Measurements from ENCODE around the gene LILRA2. TPM values are rescaled to one million over a fixed set of nuclear protein-coding genes. Genes with fewer than 3 reads are reported as not detected.

The LILRA2 gene
- total RNA-seq, 1 donor from 2014 or later: 1.6 TPM

DNA sequence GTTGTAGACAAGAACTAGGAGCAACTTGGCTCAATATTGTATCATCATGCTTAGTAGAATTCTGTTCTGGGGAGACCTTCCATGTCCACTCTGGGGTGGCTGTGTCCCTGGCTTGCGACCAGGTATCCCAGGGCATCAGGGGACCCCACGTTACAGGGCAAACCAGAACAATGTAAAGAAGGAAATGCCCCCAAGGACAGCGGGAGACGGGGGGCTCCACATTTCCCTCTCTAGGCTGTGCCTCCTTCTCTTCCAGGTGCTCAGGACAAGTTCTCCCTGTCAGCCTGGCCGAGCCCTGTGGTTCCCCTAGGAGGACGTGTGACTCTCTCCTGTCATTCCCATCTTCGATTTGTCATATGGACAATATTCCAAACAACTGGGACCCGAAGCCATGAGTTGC lies 40.1 kb upstream of the LILRA2 start:
- Histone ChIP-seq H3K36me3 (no peaks in the 10 kb centered on the region), H3K9me3 (replicated peaks) (no peaks in the 10 kb centered on the region), H3K4me1 (no peaks in the 10 kb centered on the region), H3K27ac (replicated peaks) (no peak overlapping the region), H3K4me3 (no peak overlapping the region), H3K27me3 (ENCODE audit: low read depth) (peaks cover 67% of the 10 kb centered on the region)
- intact Hi-C loops (cut with micrococcal nuclease): no loop called here
- no peak for DNase-seq
- TF ChIP-seq CTCF (IDR thresholded peaks at IDR 0.05; ENCODE audit: borderline replicate concordance): no peak

- H3K4me1 ChIP-seq: no peaks in the 10 kb centered on the region
- no peak for DNase-seq
- H3K9me3 ChIP-seq (replicated peaks): no peaks in the 10 kb centered on the region
- no peak overlapping the region for H3K27ac ChIP-seq (replicated peaks)
- H3K4me3 ChIP-seq: no peak overlapping the region
- intact Hi-C loops (cut with micrococcal nuclease): no loop called here
- peaks cover 61% of the 10 kb centered on the region for H3K27me3 ChIP-seq (ENCODE audit: low read depth)
- no peak for TF ChIP-seq CTCF (IDR thresholded peaks at IDR 0.05; ENCODE audit: borderline replicate concordance)
- no peaks in the 10 kb centered on the region for H3K36me3 ChIP-seq
These were observed 39.4 kb upstream of the LILRA2 start for GRCh38 chr19:54534156-54534555.

DNA sequence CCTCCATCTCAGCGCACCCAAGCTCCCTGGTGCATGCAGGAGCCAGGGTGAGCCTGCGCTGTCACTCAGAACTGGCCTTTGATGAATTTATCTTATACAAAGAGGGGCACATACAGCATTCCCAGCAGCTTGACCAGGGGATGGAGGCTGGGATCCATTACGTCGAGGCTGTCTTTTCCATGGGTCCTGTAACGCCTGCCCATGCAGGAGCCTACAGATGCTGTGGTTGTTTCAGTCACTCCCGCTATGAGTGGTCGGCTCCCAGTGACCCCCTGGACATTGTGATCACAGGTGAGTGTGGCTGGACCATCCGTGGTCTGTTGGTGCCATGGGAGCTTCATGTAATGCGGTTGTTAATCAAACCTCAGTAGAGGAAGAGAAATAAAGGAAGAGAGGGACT lies 38.0 kb upstream of the LILRA2 start:
- Histone ChIP-seq H3K36me3 (no peaks in the 10 kb centered on the region), H3K27ac (replicated peaks) (no peak overlapping the region), H3K4me3 (no peak overlapping the region), H3K27me3 (ENCODE audit: low read depth) (peaks cover 55% of the 10 kb centered on the region), H3K9me3 (replicated peaks) (no peaks in the 10 kb centered on the region), H3K4me1 (no peaks in the 10 kb centered on the region)
- intact Hi-C loops (cut with micrococcal nuclease): no loop called here
- no peak for DNase-seq
- no peak for TF ChIP-seq CTCF (IDR thresholded peaks at IDR 0.05; ENCODE audit: borderline replicate concordance)

DNA sequence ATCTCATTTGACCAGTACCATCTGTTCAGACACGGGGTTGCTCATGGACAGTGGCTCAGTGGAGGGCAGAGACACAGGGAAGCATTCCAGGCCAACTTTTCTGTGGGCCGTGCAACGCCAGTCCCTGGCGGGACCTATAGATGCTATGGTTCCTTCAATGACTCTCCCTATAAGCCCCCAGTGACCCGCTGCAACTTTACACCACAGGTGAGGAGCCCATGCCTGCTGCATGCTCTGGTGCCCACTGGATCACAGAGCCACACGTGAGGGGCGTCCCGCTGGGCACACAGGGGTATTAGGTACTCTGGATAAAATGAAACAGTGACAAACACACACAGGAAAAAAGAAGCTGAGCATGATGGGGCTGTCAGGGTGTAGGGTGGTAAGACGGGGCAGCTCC lies 36.6 kb upstream of the LILRA2 start:
- Histone ChIP-seq H3K27ac (replicated peaks) (no peak overlapping the region), H3K36me3 (no peaks in the 10 kb centered on the region), H3K9me3 (replicated peaks) (no peaks in the 10 kb centered on the region), H3K4me3 (no peak overlapping the region), H3K27me3 (ENCODE audit: low read depth) (peaks cover 61% of the 10 kb centered on the region), H3K4me1 (no peaks in the 10 kb centered on the region)
- DNase-seq: no peak
- TF ChIP-seq CTCF (IDR thresholded peaks at IDR 0.05; ENCODE audit: borderline replicate concordance): no peak
- intact Hi-C loops (cut with micrococcal nuclease): no loop called here

DNA sequence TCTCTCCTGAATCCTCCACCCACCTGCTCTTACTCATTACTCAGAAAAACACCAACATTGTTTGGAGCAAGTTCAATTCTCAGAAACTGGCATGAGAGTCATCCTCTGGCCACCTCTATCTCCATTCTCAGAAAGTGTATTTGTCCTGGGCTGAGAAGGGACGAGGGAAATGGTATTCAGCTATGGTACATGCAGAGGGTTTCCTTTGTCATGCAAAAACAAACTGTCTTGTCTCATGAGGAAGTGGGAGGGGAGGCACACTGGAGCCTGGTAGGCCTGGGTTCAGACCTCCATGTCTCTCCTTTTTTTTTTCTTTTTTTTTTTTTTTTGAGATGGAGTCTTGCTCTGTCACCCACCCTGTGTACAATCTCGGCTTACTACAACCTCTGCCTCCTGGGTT lies 31.9 kb upstream of the LILRA2 start:
- intact Hi-C loops (cut with micrococcal nuclease): no loop called here
- peaks cover 6% of the 10 kb centered on the region for H3K9me3 ChIP-seq (replicated peaks)
- H3K27me3 ChIP-seq (ENCODE audit: low read depth): peaks cover 42% of the 10 kb centered on the region
- no peak overlapping the region for H3K4me3 ChIP-seq
- no peaks in the 10 kb centered on the region for H3K4me1 ChIP-seq
- H3K36me3 ChIP-seq: no peaks in the 10 kb centered on the region
- no peak for DNase-seq
- no peak for TF ChIP-seq CTCF (IDR thresholded peaks at IDR 0.05; ENCODE audit: borderline replicate concordance)
- no peak overlapping the region for H3K27ac ChIP-seq (replicated peaks)

DNA sequence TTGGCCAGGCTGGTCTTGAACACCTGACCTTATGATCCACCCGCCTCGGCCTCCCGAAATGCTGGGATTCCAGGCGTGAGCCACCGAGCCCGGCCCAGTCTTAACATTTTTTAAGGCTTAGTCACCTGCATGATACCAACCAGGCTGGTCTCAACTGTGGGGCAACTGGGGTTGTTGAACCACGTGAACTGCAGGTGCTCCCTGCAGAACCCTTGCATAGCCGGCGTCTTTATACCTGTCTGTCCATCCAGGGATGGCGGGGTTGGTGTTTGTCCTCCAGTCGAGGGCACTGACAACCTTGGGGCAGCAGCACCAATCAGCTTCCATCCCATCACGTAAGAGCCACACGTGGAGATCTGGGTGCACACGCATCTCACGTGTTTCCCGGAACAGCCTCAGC lies 24.8 kb upstream of the LILRA2 start:
- Histone ChIP-seq H3K9me3 (replicated peaks) (peaks cover 6% of the 10 kb centered on the region), H3K4me3 (no peak overlapping the region), H3K36me3 (no peaks in the 10 kb centered on the region), H3K27ac (replicated peaks) (no peak overlapping the region), H3K4me1 (no peaks in the 10 kb centered on the region), H3K27me3 (ENCODE audit: low read depth) (peaks cover 21% of the 10 kb centered on the region)
- no peak for DNase-seq
- intact Hi-C loops (cut with micrococcal nuclease): no loop called here
- TF ChIP-seq CTCF (IDR thresholded peaks at IDR 0.05; ENCODE audit: borderline replicate concordance): no peak
